Neural cell (in vitro differentiated cells): Measurements from ENCODE around the gene PIGO.

ENCODE experiments used
- EZH2 ChIP-seq: fragments of 200-600, 300-800 bp; shearing (Covaris generic), sonication (generic); IDR thresholded peaks from 2 replicates; pipeline ENCODE4 v1.6.1; 2014; ENCODE audit warnings: antibody characterized with exemption, low read length, borderline replicate concordance, mild to moderate bottlenecking; ENCODE audit not compliant: insufficient read depth, poor library complexity, severe bottlenecking
- TF ChIP-seq, protein P1 (sequence below): fragments of 450-650 bp; IDR thresholded peaks from 2 replicates; pipeline ENCODE4 v1.5.1; 2014; ENCODE audit warnings: antibody characterized with exemption, mild to moderate bottlenecking, moderate library complexity; ENCODE audit not compliant: poor library complexity, severe bottlenecking

DNA sequence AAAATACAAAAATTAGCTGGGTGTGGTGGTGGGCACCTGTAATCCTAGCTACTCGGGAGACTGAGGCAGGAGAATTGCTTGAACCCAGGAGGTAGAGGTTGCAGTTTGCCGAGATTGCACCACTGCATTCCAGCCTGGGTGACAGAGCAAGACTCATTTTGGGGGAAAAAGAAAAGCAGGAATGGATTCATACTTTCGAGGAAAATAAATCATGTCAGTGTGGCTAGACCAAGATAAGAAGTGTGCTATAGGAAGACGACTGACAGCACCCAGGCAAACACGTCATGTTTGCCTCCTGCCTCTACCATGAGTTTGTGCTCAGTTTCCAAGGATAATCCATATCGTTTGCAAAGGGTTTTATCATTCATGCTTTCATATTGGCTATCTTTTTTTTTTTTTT, 38.5 kb upstream of the PIGO start:
- TF ChIP-seq EZH2 = no peak
- TF ChIP-seq, protein P1, sequence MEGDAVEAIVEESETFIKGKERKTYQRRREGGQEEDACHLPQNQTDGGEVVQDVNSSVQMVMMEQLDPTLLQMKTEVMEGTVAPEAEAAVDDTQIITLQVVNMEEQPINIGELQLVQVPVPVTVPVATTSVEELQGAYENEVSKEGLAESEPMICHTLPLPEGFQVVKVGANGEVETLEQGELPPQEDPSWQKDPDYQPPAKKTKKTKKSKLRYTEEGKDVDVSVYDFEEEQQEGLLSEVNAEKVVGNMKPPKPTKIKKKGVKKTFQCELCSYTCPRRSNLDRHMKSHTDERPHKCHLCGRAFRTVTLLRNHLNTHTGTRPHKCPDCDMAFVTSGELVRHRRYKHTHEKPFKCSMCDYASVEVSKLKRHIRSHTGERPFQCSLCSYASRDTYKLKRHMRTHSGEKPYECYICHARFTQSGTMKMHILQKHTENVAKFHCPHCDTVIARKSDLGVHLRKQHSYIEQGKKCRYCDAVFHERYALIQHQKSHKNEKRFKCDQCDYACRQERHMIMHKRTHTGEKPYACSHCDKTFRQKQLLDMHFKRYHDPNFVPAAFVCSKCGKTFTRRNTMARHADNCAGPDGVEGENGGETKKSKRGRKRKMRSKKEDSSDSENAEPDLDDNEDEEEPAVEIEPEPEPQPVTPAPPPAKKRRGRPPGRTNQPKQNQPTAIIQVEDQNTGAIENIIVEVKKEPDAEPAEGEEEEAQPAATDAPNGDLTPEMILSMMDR = no peak
